SK-N-SH (cell line): ENCODE results near the gene TOX2.

ENCODE experiments used
- CHD2 ChIP-seq: fragments of 150-350 bp; IDR thresholded peaks from 2 replicates; pipeline ENCODE4 v1.6.1; 2018; ENCODE audit warnings: low read length; ENCODE audit not compliant: partially characterized antibody
- CTCF ChIP-seq: fragments of 200-600 bp; sonication (generic); IDR thresholded peaks from 2 replicates; pipeline ENCODE4 v1.6.1; 2017; ENCODE audit warnings: antibody characterized with exemption, mild to moderate bottlenecking, moderate library complexity
- EP300 ChIP-seq, 2 experiments: IDR thresholded peaks; 2 replicates each; pipeline versions ENCODE4 v1.4.0 to v1.6.1; 2012; ENCODE audit warnings: borderline replicate concordance in 1 of 2, low read depth in 1 of 2, low read length in 1 of 2
- FOXM1 ChIP-seq: IDR thresholded peaks from 2 replicates; pipeline ENCODE4 v1.4.0; 2012; ENCODE audit warnings: low read depth, mild to moderate bottlenecking
- GABPA ChIP-seq: IDR thresholded peaks from 2 replicates; pipeline ENCODE4 v1.4.0; 2012; ENCODE audit warnings: low read depth, mild to moderate bottlenecking
- GATA2 ChIP-seq: sonication (generic); formaldehyde crosslinking; IDR thresholded peaks from 2 replicates; pipeline ENCODE4 v1.5.0; 2020; ENCODE audit warnings: mild to moderate bottlenecking, missing genetic modification reagents
- JUND ChIP-seq: IDR thresholded peaks from 2 replicates; pipeline ENCODE4 v1.4.0; 2012
- MXI1 ChIP-seq: IDR thresholded peaks from 2 replicates; pipeline ENCODE4 v1.6.1; 2012; ENCODE audit warnings: mild to moderate bottlenecking, low read depth, low read length, improper control_type of control experiment
- POLR2AphosphoS5 ChIP-seq: IDR thresholded peaks from 2 replicates; pipeline ENCODE4 v1.6.1; 2012; ENCODE audit warnings: low read depth, low read length
- RAD21 ChIP-seq: IDR thresholded peaks from 2 replicates; pipeline ENCODE4 v1.6.1; 2012; ENCODE audit warnings: mild to moderate bottlenecking, low read length
- REST ChIP-seq: IDR thresholded peaks from 2 replicates; pipeline ENCODE4 v1.6.1; 2012; ENCODE audit warnings: mild to moderate bottlenecking, low read depth, low read length, moderate library complexity
- SMC3 ChIP-seq: IDR thresholded peaks from 2 replicates; pipeline ENCODE4 v1.6.1; 2012; ENCODE audit warnings: low read depth, low read length, improper control_type of control experiment
- YY1 ChIP-seq: IDR thresholded peaks from 2 replicates; pipeline ENCODE4 v1.4.0; 2012; ENCODE audit warnings: low read depth, mild to moderate bottlenecking
- ZBTB33 ChIP-seq: IDR thresholded peaks from 2 replicates; pipeline ENCODE4 v1.4.0; 2012; ENCODE audit warnings: low read depth, borderline replicate concordance

- TF ChIP-seq CTCF (no peak; the same call in 1 of the 2 replicates), SMC3 (no peak), POLR2AphosphoS5 (no peak), GABPA (no peak), RAD21 (no peak), FOXM1 (no peak), JUND (peak; percentile 42; the same call in 1 of the 2 replicates), ZBTB33 (no peak), REST (no peak), YY1 (no peak), EP300 (IDR thresholded peaks at IDR 0.05; ENCODE audit: borderline replicate concordance in 1 of 2, low read depth in 1 of 2, low read length in 1 of 2) (no peak), MXI1 (no peak), GATA2 (CRISPR knock-in tag) (no peak), CHD2 (no peak)
Observed at GRCh38 chr20:43953919-43954592, 39.4 kb downstream of the TOX2 start.
